ENCODE data around the gene C2orf81.
"Not testable (repeated sequence)": the region's sequence is repeated elsewhere in the genome, so short reads cannot be mapped to it uniquely, and the experiment has no call there.

C2orf81 gene

GRCh38 chr2:74424139-74424992 is 2.9 kb upstream of the C2orf81 start:
- DNase-seq = no peak

- DNase-seq = no peak
Measured at GRCh38 chr2:74423231-74424095, 2.0 kb upstream of the C2orf81 start.

- DNase-seq = not testable (repeated sequence)
Measured at GRCh38 chr2:74420443-74421103, 846 bp downstream of the C2orf81 start.

- no peak for DNase-seq
Measured at GRCh38 chr2:74420006-74420405, 1.4 kb downstream of the C2orf81 start.

GRCh38 chr2:74419345-74419744 is 2.1 kb downstream of the C2orf81 start:
- DNase-seq = no peak

- DNase-seq = no peak
Measured at GRCh38 chr2:74418312-74418711, 3.1 kb downstream of the C2orf81 start.

- no peak for DNase-seq
Measured at GRCh38 chr2:74417763-74418162, 3.7 kb downstream of the C2orf81 start.

- no peak for DNase-seq
Measured at GRCh38 chr2:74417197-74417596, 4.2 kb downstream of the C2orf81 start.

GRCh38 chr2:74416778-74417177 is 4.6 kb downstream of the C2orf81 start:
- no peak for DNase-seq

- no peak for DNase-seq
Measured at GRCh38 chr2:74415762-74416395, 5.5 kb downstream of the C2orf81 start.

GRCh38 chr2:74414881-74415761 is 6.3 kb downstream of the C2orf81 start:
- peak in 22 of 56 donors; percentile 20 to 74 (median 38) for DNase-seq

- DNase-seq = no peak
Measured at GRCh38 chr2:74414441-74414840, 7.0 kb downstream of the C2orf81 start.

- DNase-seq = no peak
Measured at GRCh38 chr2:74413001-74413698, 8.3 kb downstream of the C2orf81 start.

GRCh38 chr2:74407682-74408081 is 13.7 kb downstream of the C2orf81 start:
- DNase-seq = no peak

- DNase-seq = no peak
Measured at GRCh38 chr2:74406035-74406434, 15.4 kb downstream of the C2orf81 start.

- DNase-seq = no peak
Measured at GRCh38 chr2:74401891-74402290, 19.5 kb downstream of the C2orf81 start.

GRCh38 chr2:74399785-74400184 is 21.6 kb downstream of the C2orf81 start:
- no peak for DNase-seq

GRCh38 chr2:74396149-74396548 is 25.3 kb downstream of the C2orf81 start:
- no peak for DNase-seq

GRCh38 chr2:74393525-74393924 is 27.9 kb downstream of the C2orf81 start:
- no peak for DNase-seq

GRCh38 chr2:74392449-74392743 is 29.0 kb downstream of the C2orf81 start:
- DNase-seq = no peak
